Urinary bladder (tissue), 4 donors: ENCODE measurements around the gene SIGLEC15. TPM values are rescaled to one million over a fixed set of nuclear protein-coding genes. Genes with fewer than 3 reads are reported as not detected.

Experiments used
- DNase-seq: peaks from one replicate; pipeline ENCODE4 v3.0.0-alpha.2; 2015; ENCODE audit errors: extremely low spot score
- H3K27ac ChIP-seq: one replicate; pipeline ENCODE4 v1.5.1; 2013; ENCODE audit warnings: low read depth, mild to moderate bottlenecking, moderate library complexity
- H3K36me3 ChIP-seq: one replicate; pipeline ENCODE4 v1.6.1; 2013; ENCODE audit warnings: mild to moderate bottlenecking, moderate library complexity; ENCODE audit not compliant: insufficient read depth
- H3K4me1 ChIP-seq: one replicate; pipeline ENCODE4 v1.6.1; 2013; ENCODE audit warnings: mild to moderate bottlenecking, moderate library complexity; ENCODE audit not compliant: insufficient read depth
- H3K4me3 ChIP-seq: one replicate; pipeline ENCODE4 v1.5.1; 2013; ENCODE audit warnings: low read depth, low read length
- WGBS: extraction: QIAGEN DNeasy Blood & Tissue Kit; methylation state at CpG from one replicate; pipeline ENCODE4 v1.1.7; 2013; 5-methylcytosine and 5-hydroxymethylcytosine counted together
- polyA plus RNA-seq: library from polyadenylated mRNA; stranded (reverse); fragments of 200-250 nt; gene quantifications from one replicate; pipeline ENCODE4 v1.2.3, GENCODE V29; 2013
- total RNA-seq: library from RNA; depleted of rRNA; stranded (reverse); fragments of >200 nt; gene quantifications from one replicate; pipeline ENCODE4 v1.2.3, GENCODE V29; 2014
- donor health status: healthy with polysubstance abuse.
- donor health status: healthy.

SIGLEC15 gene
- total and polyA plus RNA-seq, 2 donors, result 1.3 to 2.3 TPM

- no peak overlapping the region for H3K27ac ChIP-seq
- no peak for DNase-seq
- WGBS, result 90% methylated on average over 3 of the region's 3 CpGs
- no peaks in the 10 kb centered on the region for H3K4me1 ChIP-seq
- peaks cover 2% of the 10 kb centered on the region for H3K36me3 ChIP-seq
- no peak overlapping the region for H3K4me3 ChIP-seq
These were observed 35.5 kb downstream of the SIGLEC15 start for GRCh38 chr18:45860971-45861370.

GRCh38 chr18:45861926-45862325 is 36.5 kb downstream of the SIGLEC15 start:
- H3K4me3 ChIP-seq, result no peak overlapping the region
- no peak for DNase-seq
- no peak overlapping the region for H3K27ac ChIP-seq
- H3K4me1 ChIP-seq, result no peaks in the 10 kb centered on the region
- 98% methylated on average over 1 of the region's 1 CpG for WGBS
- H3K36me3 ChIP-seq, result peaks cover 2% of the 10 kb centered on the region

GRCh38 chr18:45863469-45863868 is 38.0 kb downstream of the SIGLEC15 start:
- Histone ChIP-seq H3K4me3 (no peak overlapping the region), H3K36me3 (peaks cover 2% of the 10 kb centered on the region), H3K4me1 (no peaks in the 10 kb centered on the region), H3K27ac (no peak overlapping the region)
- whole genome bisulfite sequencing, result 66% methylated on average over 1 of the region's 1 CpG
- DNase-seq, result no peak

GRCh38 chr18:45864081-45864480 is 38.6 kb downstream of the SIGLEC15 start:
- peaks cover 2% of the 10 kb centered on the region for H3K36me3 ChIP-seq
- no peak overlapping the region for H3K4me3 ChIP-seq
- no peaks in the 10 kb centered on the region for H3K4me1 ChIP-seq
- no peak overlapping the region for H3K27ac ChIP-seq
- DNase-seq, result no peak
- 98% methylated on average over 5 of the region's 5 CpGs for WGBS

GRCh38 chr18:45865466-45865865 is 40.0 kb downstream of the SIGLEC15 start:
- Histone ChIP-seq H3K4me1 (no peaks in the 10 kb centered on the region), H3K4me3 (no peak overlapping the region), H3K27ac (no peak overlapping the region), H3K36me3 (peaks cover 2% of the 10 kb centered on the region)
- WGBS, result 96% methylated on average over 5 of the region's 5 CpGs
- DNase-seq, result no peak

GRCh38 chr18:45870419-45870818 is 44.9 kb downstream of the SIGLEC15 start:
- no peak for DNase-seq
- 84% methylated on average over 7 of the region's 7 CpGs for WGBS
- H3K4me1 ChIP-seq, result no peaks in the 10 kb centered on the region
- H3K27ac ChIP-seq, result no peak overlapping the region
- no peak overlapping the region for H3K4me3 ChIP-seq
- no peaks in the 10 kb centered on the region for H3K36me3 ChIP-seq

- no peak overlapping the region for H3K27ac ChIP-seq
- no peaks in the 10 kb centered on the region for H3K4me1 ChIP-seq
- 91% methylated on average over 5 of the region's 5 CpGs for WGBS
- no peak for DNase-seq
- no peak overlapping the region for H3K4me3 ChIP-seq
- peaks cover 2% of the 10 kb centered on the region for H3K36me3 ChIP-seq
These were observed 46.1 kb downstream of the SIGLEC15 start for GRCh38 chr18:45871431-45872084.

DNA sequence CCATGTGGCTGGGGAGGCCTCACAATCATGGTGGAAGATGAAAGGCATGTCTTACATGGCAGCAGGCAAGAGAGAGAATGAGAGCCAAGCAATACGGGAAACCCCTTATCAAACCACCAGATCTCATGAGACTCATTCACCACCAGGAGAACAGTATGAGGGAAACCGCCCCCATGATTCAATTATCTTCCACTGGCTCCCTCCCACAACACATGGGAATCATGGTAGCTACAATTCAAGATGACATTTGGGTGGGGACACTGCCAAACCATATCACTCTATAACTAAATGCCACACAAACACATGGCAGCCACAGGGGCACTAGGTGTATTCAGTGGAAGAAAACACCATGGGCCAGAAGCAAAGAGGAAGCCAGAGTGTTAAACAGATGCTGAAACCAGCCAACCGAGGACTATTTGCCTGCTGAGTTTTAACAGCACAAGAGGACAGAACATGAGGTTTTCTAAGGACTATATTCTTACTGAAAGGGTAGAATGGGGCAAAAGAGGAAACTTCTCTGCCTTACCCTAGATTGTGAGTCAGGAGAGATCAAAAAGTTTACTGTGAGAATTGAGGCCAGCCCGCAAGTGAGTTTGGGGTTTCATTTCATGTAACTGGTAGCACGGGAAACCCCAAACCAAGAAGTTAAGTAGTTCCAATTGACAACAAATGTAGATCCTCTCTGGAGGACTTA is 49.2 kb downstream of the SIGLEC15 start:
- H3K36me3 ChIP-seq, result peaks cover 4% of the 10 kb centered on the region
- H3K4me3 ChIP-seq, result no peak overlapping the region
- H3K27ac ChIP-seq, result no peak overlapping the region
- DNase-seq, result no peak
- 86% methylated on average over 5 of the region's 5 CpGs for WGBS
- H3K4me1 ChIP-seq, result no peaks in the 10 kb centered on the region

- H3K27ac ChIP-seq, result no peak overlapping the region
- H3K36me3 ChIP-seq, result peaks cover 4% of the 10 kb centered on the region
- WGBS, result 85% methylated on average over 3 of the region's 3 CpGs
These were observed 50.7 kb downstream of the SIGLEC15 start for GRCh38 chr18:45876161-45876560.

DNA sequence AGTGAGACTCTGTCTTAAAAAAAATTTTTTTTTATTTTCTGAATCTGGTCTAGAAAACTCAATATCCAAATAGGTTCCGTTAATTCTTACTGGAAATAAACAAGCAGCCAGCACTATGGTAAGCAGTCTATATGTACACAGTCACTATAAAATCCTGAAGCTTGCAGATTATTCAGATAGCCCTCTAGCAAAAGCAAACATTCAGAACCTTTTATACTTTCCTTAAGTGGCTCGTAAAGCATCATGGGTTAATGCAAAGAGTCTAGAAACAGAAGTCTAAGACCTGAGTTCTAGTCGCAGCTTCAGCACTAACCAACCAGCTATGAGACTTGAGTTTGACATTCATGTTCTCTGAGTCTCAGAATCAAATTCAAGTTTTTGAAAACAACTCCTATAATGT is 51.9 kb downstream of the SIGLEC15 start:
- Histone ChIP-seq H3K4me1 (no peaks in the 10 kb centered on the region), H3K27ac (no peak overlapping the region), H3K4me3 (no peak overlapping the region), H3K36me3 (peaks cover 4% of the 10 kb centered on the region)
- DNase-seq, result no peak
- 78% methylated on average over 3 of the region's 3 CpGs for WGBS

More at GRCh38 chr18:45876161-45876560, 50.7 kb downstream of the SIGLEC15 start:
- Histone ChIP-seq H3K4me3 (no peak overlapping the region), H3K4me1 (no peaks in the 10 kb centered on the region)
- no peak for DNase-seq

DNA sequence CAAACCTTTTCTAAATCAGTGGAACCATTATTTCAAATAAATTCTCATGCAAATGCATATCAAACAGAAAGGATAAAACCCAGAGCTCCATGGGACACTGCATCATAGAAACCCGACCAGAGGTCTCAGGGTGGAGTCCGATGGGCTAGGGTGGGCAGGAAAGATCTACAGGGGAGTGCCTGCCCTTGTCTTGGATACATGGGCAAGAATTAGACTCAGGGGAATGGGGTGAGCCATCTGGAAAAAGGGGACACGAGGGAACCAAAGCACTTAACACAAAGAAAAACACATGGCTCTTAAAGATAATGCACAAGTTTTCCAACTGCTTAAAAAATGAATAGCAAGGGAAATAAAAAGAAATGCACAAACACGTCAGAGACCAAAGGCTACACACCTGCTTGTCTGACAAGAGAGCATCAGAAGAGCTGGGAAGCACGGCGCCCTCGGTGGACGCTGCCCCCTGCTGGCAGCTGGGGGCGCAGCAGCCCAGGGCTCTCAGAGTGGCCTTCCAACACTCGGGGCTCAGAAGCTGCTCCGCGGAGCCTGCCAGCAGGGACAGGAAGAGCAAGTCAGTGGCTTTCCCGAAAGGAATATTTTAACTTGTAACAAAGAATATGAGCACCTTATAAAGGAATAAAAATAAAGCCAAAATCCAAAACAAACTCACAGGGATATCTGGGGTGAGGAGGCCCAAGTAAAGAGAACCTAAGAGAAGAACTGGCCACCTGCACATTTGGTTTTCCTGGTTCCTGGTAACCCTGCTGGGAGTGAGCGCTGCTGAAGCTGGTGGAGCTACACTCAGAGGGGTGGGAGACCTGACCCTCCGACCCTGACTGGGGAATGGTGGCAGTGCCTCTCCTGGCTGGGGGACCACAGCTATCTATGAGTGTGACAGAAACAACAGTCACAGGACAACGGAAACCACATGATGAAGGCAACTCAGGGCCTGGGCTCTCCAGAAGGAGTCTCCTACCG is 54.5 kb downstream of the SIGLEC15 start:
- H3K36me3 ChIP-seq, result peaks cover 4% of the 10 kb centered on the region
- no peak for DNase-seq
- no peak overlapping the region for H3K4me3 ChIP-seq
- H3K27ac ChIP-seq, result no peak overlapping the region
- 37% methylated on average over 17 of the region's 17 CpGs for WGBS
- H3K4me1 ChIP-seq, result no peaks in the 10 kb centered on the region

GRCh38 chr18:45880876-45881558 is 55.5 kb downstream of the SIGLEC15 start:
- Histone ChIP-seq H3K4me3 (no peak overlapping the region), H3K36me3 (peaks cover 4% of the 10 kb centered on the region), H3K4me1 (no peaks in the 10 kb centered on the region), H3K27ac (no peak overlapping the region)
- 95% methylated on average over 3 of the region's 3 CpGs for WGBS
- no peak for DNase-seq

DNA sequence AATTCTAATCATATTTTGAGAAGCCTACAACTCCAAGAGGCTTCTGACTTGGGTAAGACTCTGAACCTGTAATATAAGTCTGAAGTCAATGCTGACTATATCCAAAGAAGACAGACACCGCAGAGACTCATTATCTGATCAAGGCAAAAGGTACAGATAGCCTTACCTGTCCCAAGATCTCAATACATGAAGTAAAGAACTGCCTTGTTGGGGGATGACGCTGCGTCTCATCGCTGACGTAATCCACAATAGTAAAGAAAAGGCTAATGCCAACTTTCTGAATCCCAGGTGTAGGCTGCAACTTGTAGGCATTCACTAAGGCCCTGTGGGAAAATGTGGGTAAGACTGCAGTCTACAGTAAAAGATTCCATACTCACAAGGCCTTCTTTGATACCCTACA is 62.1 kb downstream of the SIGLEC15 start:
- no peaks in the 10 kb centered on the region for H3K36me3 ChIP-seq
- WGBS, result 93% methylated on average over 5 of the region's 5 CpGs
- DNase-seq, result no peak
- H3K27ac ChIP-seq, result no peak overlapping the region
- no peaks in the 10 kb centered on the region for H3K4me1 ChIP-seq
- H3K4me3 ChIP-seq, result no peak overlapping the region
